ENCODE results near the gene MTCH1.

GRCh38 chr6:37014667-37015066 is 28.7 kb upstream of the MTCH1 start:
- TF ChIP-seq, protein P1, sequence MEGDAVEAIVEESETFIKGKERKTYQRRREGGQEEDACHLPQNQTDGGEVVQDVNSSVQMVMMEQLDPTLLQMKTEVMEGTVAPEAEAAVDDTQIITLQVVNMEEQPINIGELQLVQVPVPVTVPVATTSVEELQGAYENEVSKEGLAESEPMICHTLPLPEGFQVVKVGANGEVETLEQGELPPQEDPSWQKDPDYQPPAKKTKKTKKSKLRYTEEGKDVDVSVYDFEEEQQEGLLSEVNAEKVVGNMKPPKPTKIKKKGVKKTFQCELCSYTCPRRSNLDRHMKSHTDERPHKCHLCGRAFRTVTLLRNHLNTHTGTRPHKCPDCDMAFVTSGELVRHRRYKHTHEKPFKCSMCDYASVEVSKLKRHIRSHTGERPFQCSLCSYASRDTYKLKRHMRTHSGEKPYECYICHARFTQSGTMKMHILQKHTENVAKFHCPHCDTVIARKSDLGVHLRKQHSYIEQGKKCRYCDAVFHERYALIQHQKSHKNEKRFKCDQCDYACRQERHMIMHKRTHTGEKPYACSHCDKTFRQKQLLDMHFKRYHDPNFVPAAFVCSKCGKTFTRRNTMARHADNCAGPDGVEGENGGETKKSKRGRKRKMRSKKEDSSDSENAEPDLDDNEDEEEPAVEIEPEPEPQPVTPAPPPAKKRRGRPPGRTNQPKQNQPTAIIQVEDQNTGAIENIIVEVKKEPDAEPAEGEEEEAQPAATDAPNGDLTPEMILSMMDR (IDR thresholded peaks at IDR 0.05 in 8 of 11, conservative IDR thresholded peaks at IDR 0.05 in 3 of 11), result no peak
- no peak for TF ChIP-seq POLR2A (IDR thresholded peaks at IDR 0.05)
